Measurements from ENCODE around the gene SZRD1. TPM values are rescaled to one million over a fixed set of nuclear protein-coding genes. Genes with fewer than 3 reads are reported as not detected.

SZRD1 gene
- total and polyA plus RNA-seq, 9 of the 15 experiments (the other 6 are each of a cell fraction or from before 2014, with no cell fraction given): 3.9 to 149 (median 82.5) TPM

- in situ Hi-C loops (cut with MboI): loop anchor here (25.0 kb wide), 1 partner anchor 421 kb away; no protein-coding TSS in a partner anchor
- no peaks in the 10 kb centered on the region for H3K27me3 ChIP-seq (ENCODE audit: control insufficient read depth in 2 of 2, insufficient read depth in 2 of 2, low read length in 2 of 2)
- peak overlapping the region; percentile 92 to 98 for H3K9ac ChIP-seq (ENCODE audit: insufficient read depth in 1 of 2, low read depth in 2 of 2, low read length in 2 of 2)
- no TSS peak for BruUV-seq (replicated peaks)
- H3K9me3 ChIP-seq (replicated peaks; ENCODE audit: control insufficient read depth, insufficient read depth, low read depth, low read length): no peaks in the 10 kb centered on the region
- H3K9me1 ChIP-seq (ENCODE audit: control insufficient read depth, insufficient read depth, low read length): peaks cover 3% of the 10 kb centered on the region
- H3K4me3 ChIP-seq: peak overlapping the region; percentile 95
- peaks cover 37 to 45% of the 10 kb centered on the region in 2 experiments for H3K4me1 ChIP-seq (replicated peaks in 1 of 2; ENCODE audit: control insufficient read depth in 2 of 2, insufficient read depth in 2 of 2, low read length in 2 of 2)
- CTCF ChIA-PET (ENCODE audit: low intra/inter-chr PET ratio): interaction anchor here (0.8 kb wide), 1 partner anchor 362 kb away, joined by 3 read pairs; no protein-coding TSS in a partner anchor
- POLR2A ChIA-PET: interaction anchor here (0.6 to 3.0 kb wide), 7 partner anchors 9 to 880 kb away, joined by 3 to 15 read pairs (median 5); no protein-coding TSS in a partner anchor
- H3K4me2 ChIP-seq (ENCODE audit: insufficient read depth, low read length): peak overlapping the region; percentile 89
- H3K36me3 ChIP-seq (ENCODE audit: control insufficient read depth, insufficient read depth, low read length): peaks cover 43% of the 10 kb centered on the region
- DNase-seq (ENCODE audit: extremely low read depth in 1 of 4, low spot score in 3 of 4) (peak in 1 of 4 experiments; percentile 46), FAIRE-seq (no peak), ATAC-seq (peak; percentile 22)
- no peaks in the 10 kb centered on the region; the same call in 1 of the 2 replicates for H4K20me1 ChIP-seq (replicated peaks; ENCODE audit: control insufficient read depth, insufficient read depth, low read length)
- H2AFZ ChIP-seq (ENCODE audit: low read depth, low read length): peak overlapping the region; percentile 99
- intact Hi-C loops (cut with micrococcal nuclease): loop anchor here (2.0 to 5.0 kb wide), 3 partner anchors 56 to 511 kb away; partner anchors contain the start of gene NBPF1
- H3K79me2 ChIP-seq (ENCODE audit: control insufficient read depth, insufficient read depth, low read length): peaks cover 51% of the 10 kb centered on the region
- H3K27ac ChIP-seq (ENCODE audit: extremely low read depth, low read depth, low read length): peak overlapping the region; percentile 77
- WGBS (ENCODE audit: insufficient coverage, low coverage, missing lambda C conversion rate): under 1% methylated on average over 12 of the region's 12 CpGs
- TF ChIP-seq SFPQ (IDR thresholded peaks at IDR 0.05; ENCODE audit: low read depth, low read length) (no peak), MNT (conservative IDR thresholded peaks at IDR 0.05) (no peak), SRF (CRISPR knock-in tag; IDR thresholded peaks at IDR 0.05) (0 out of 4 replicates have a peak, but pooled peaks of 1 of the 2 experiments have one; percentile 1), CLOCK (CRISPR knock-in tag; IDR thresholded peaks at IDR 0.05; ENCODE audit: borderline replicate concordance) (no peak), MTA3 (IDR thresholded peaks at IDR 0.05; ENCODE audit: borderline replicate concordance) (no peak), MITF (IDR thresholded peaks at IDR 0.05) (no peak), SNIP1 (IDR thresholded peaks at IDR 0.05; ENCODE audit: low read depth) (no peak), HDGF (IDR thresholded peaks at IDR 0.05) (no peak), HDAC3 (IDR thresholded peaks at IDR 0.05; ENCODE audit: borderline replicate concordance, partially characterized antibody) (no peak), COPS2 (conservative IDR thresholded peaks at IDR 0.05) (no peak)
- TF ChIP-seq, protein P1, sequence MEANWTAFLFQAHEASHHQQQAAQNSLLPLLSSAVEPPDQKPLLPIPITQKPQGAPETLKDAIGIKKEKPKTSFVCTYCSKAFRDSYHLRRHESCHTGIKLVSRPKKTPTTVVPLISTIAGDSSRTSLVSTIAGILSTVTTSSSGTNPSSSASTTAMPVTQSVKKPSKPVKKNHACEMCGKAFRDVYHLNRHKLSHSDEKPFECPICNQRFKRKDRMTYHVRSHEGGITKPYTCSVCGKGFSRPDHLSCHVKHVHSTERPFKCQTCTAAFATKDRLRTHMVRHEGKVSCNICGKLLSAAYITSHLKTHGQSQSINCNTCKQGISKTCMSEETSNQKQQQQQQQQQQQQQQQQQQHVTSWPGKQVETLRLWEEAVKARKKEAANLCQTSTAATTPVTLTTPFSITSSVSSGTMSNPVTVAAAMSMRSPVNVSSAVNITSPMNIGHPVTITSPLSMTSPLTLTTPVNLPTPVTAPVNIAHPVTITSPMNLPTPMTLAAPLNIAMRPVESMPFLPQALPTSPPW (CRISPR knock-in tag; IDR thresholded peaks at IDR 0.05): peak; percentile 19; the same call in 1 of the 2 replicates
Measured at GRCh38 chr1:16441282-16441665, 74.2 kb downstream of the SZRD1 start.
